Mesenchymal stem cell (in vitro differentiated cells and primary cell): ENCODE measurements around the gene ARID5B.

ENCODE experiments used
- DNase-seq: peaks from one replicate; pipeline ENCODE4 v3.0.0-alpha.2; 2013
- H2AFZ ChIP-seq: one replicate; pipeline ENCODE4 v1.6.1; 2013; ENCODE audit warnings: low read depth, mild to moderate bottlenecking, control low read depth, inconsistent platforms, low read length, moderate library complexity
- H2AK5ac ChIP-seq: 2 replicates; pipeline ENCODE4 v1.6.1; 2013; ENCODE audit warnings: low read length, moderate library complexity, mild to moderate bottlenecking, inconsistent platforms; ENCODE audit not compliant: severe bottlenecking
- H2BK120ac ChIP-seq: one replicate; pipeline ENCODE4 v1.6.1; 2013; ENCODE audit warnings: low read depth, mild to moderate bottlenecking, inconsistent platforms, low read length, moderate library complexity
- H2BK12ac ChIP-seq, 2 experiments: one replicate each; pipeline ENCODE4 v1.6.1; 2013; ENCODE audit warnings: inconsistent platforms in 2 of 2, low read length in 2 of 2, mild to moderate bottlenecking in 2 of 2, moderate library complexity in 2 of 2, control low read depth in 1 of 2
- H2BK15ac ChIP-seq: one replicate; pipeline ENCODE4 v1.6.1; 2013; ENCODE audit warnings: mild to moderate bottlenecking, low read depth, inconsistent platforms; ENCODE audit not compliant: poor library complexity, severe bottlenecking
- H2BK5ac ChIP-seq: 2 replicates; pipeline ENCODE4 v1.6.1; 2013; ENCODE audit warnings: low read depth, mild to moderate bottlenecking, low read length, control low read depth, inconsistent platforms; ENCODE audit not compliant: poor library complexity, severe bottlenecking
- H3K14ac ChIP-seq, 2 experiments: one replicate each; pipeline ENCODE4 v1.6.1; 2013; ENCODE audit warnings: inconsistent platforms in 2 of 2, low read length in 2 of 2, control low read depth in 1 of 2, mild to moderate bottlenecking in 1 of 2, moderate library complexity in 1 of 2
- H3K18ac ChIP-seq, 2 experiments: one replicate each; pipeline ENCODE4 v1.6.1; 2013; ENCODE audit warnings: inconsistent platforms in 2 of 2, low read length in 2 of 2, control low read depth in 1 of 2, low read depth in 1 of 2, mild to moderate bottlenecking in 1 of 2
- H3K23ac ChIP-seq, 2 experiments: one replicate each; pipeline ENCODE4 v1.6.1; 2013; ENCODE audit warnings: inconsistent platforms in 2 of 2, low read length in 2 of 2, mild to moderate bottlenecking in 2 of 2, moderate library complexity in 2 of 2, control low read depth in 1 of 2
- H3K27ac ChIP-seq: 2 replicates; pipeline ENCODE4 v1.5.1; 2013; ENCODE audit warnings: mild to moderate bottlenecking, moderate library complexity, low read length, control low read depth, inconsistent platforms; ENCODE audit not compliant: poor library complexity, severe bottlenecking
- H3K27me3 ChIP-seq, 2 experiments: 2 replicates each; pipeline versions ENCODE4 v1.6.1 to v1.7.0; 2013; ENCODE audit warnings: low read length in 2 of 2, mild to moderate bottlenecking in 2 of 2, moderate library complexity in 2 of 2, control low read depth in 1 of 2, inconsistent platforms in 1 of 2; ENCODE audit not compliant: control insufficient read depth in 1 of 2, insufficient read depth in 1 of 2
- H3K36me3 ChIP-seq, 2 experiments: 2 replicates each; pipeline versions ENCODE4 v1.6.1 to v1.7.0; 2013; ENCODE audit warnings: low read length in 2 of 2, control low read depth in 1 of 2, inconsistent platforms in 1 of 2, low read depth in 1 of 2, mild to moderate bottlenecking in 1 of 2; ENCODE audit not compliant: insufficient read depth in 2 of 2, control insufficient read depth in 1 of 2
- H3K4ac ChIP-seq, 2 experiments: one replicate each; pipeline ENCODE4 v1.6.1; 2013; ENCODE audit warnings: inconsistent platforms in 2 of 2, low read length in 2 of 2, mild to moderate bottlenecking in 2 of 2, moderate library complexity in 2 of 2, control low read depth in 1 of 2, low read depth in 1 of 2
- H3K4me1 ChIP-seq: 2 replicates; pipeline ENCODE4 v1.6.1; 2013; ENCODE audit warnings: low read depth, low read length, control low read depth; ENCODE audit not compliant: control insufficient read depth, insufficient read depth
- H3K4me2 ChIP-seq: 2 replicates; pipeline ENCODE4 v1.6.1; 2013; ENCODE audit warnings: low read length, mild to moderate bottlenecking, inconsistent platforms; ENCODE audit not compliant: poor library complexity, severe bottlenecking
- H3K4me3 ChIP-seq, 2 experiments: 2 replicates each; pipeline versions ENCODE4 v1.5.1 to v1.7.0; 2013; ENCODE audit warnings: low read length in 2 of 2, mild to moderate bottlenecking in 2 of 2, control low read depth in 1 of 2, low read depth in 1 of 2; ENCODE audit not compliant: insufficient read depth in 1 of 2
- H3K79me1 ChIP-seq: replicated peaks from 2 replicates; pipeline ENCODE4 v1.6.1; 2013; ENCODE audit warnings: mild to moderate bottlenecking, control low read depth, low read length, inconsistent platforms; ENCODE audit not compliant: poor library complexity, severe bottlenecking
- H3K9ac ChIP-seq: 2 replicates; pipeline ENCODE4 v1.7.0; 2013; ENCODE audit warnings: mild to moderate bottlenecking, low read length, moderate library complexity
- H3K9me3 ChIP-seq: 2 replicates; pipeline ENCODE4 v1.7.0; 2013; ENCODE audit warnings: mild to moderate bottlenecking, low read length; ENCODE audit not compliant: control insufficient read depth
- H4K8ac ChIP-seq: one replicate; pipeline ENCODE4 v1.6.1; 2013; ENCODE audit warnings: inconsistent platforms, mild to moderate bottlenecking, low read length, moderate library complexity
- H4K91ac ChIP-seq: one replicate; pipeline ENCODE4 v1.6.1; 2013; ENCODE audit warnings: mild to moderate bottlenecking, low read length, inconsistent platforms
- WGBS: methylation state at CpG from one replicate; pipeline ENCODE4 v1.1.7; 2013; ENCODE audit warnings: mixed read lengths; 5-methylcytosine and 5-hydroxymethylcytosine counted together

ARID5B gene

DNA sequence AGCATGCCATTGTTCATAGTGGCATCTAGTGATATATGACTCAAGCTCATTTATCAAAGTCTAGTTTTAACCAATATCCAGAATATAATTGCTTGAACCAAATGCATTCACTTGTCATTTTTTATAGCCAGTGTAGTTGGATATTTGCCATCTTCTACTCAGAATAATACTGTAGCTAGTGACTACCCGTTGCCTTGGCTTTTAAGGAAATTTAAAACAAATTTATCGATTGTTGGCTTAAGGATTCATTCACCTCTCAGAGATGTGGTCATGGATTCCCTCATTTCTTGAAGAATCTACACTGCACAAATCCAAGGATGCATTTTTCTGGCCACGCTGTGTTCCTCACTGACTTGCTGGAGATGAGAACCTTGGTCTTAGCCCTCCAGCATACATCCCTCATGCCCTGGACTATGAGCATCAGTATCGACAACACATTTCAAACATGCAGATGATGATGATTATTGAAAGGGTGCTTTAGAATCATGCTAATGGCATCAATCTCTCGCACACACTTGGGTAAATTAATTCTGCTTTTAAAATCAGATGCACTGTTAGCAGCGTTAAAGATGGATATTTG lies 8.8 kb downstream of the ARID5B start:
- Histone ChIP-seq H4K91ac (no peak overlapping the region), H3K23ac (no peak overlapping the region), H3K9ac (no peak overlapping the region), H2AFZ (no peak overlapping the region), H2AK5ac (no peak overlapping the region), H3K36me3 (peaks cover 5 to 44% of the 10 kb centered on the region in 2 experiments), H2BK12ac (no peak overlapping the region), H2BK15ac (no peak overlapping the region), H3K4ac (no peak overlapping the region), H4K8ac (no peak overlapping the region), H3K27me3 (no peaks in the 10 kb centered on the region), H3K27ac (no peak overlapping the region), H2BK5ac (no peak overlapping the region), H3K18ac (no peak overlapping the region), H3K4me1 (peaks cover 2% of the 10 kb centered on the region), H3K4me2 (no peak overlapping the region), H3K79me1 (peaks cover 12% of the 10 kb centered on the region), H3K14ac (no peak overlapping the region), H3K4me3 (no peak overlapping the region), H3K9me3 (no peaks in the 10 kb centered on the region), H2BK120ac (no peak overlapping the region)
- DNase-seq, result no peak
- WGBS, result 98% methylated on average over 6 of the region's 6 CpGs

DNA sequence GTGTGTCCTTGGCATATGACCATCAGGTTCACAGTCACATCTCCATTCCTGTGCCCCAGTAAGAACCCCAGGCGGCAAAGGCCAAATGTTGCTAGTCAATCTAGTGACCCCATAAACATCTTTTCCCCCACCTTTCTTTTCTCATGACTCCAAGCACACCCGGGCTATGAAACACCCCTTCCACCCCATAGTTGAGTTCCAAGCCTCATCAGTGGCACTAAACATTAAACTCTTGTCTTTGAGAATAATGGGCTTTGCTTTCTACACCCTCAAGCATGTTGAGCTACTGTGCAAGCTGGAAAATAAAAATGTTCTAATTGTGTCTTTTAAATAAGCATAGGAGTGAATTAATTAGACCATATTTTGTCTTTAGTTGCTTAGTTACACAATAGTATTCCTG lies 9.4 kb downstream of the ARID5B start:
- Histone ChIP-seq H3K14ac (no peak overlapping the region), H4K8ac (no peak overlapping the region), H3K4me2 (no peak overlapping the region), H2AFZ (no peak overlapping the region), H4K91ac (no peak overlapping the region), H3K79me1 (peaks cover 15% of the 10 kb centered on the region), H3K9ac (no peak overlapping the region), H3K4me1 (peaks cover 2% of the 10 kb centered on the region), H3K27me3 (no peaks in the 10 kb centered on the region), H3K36me3 (peaks cover 7 to 47% of the 10 kb centered on the region in 2 experiments), H2BK120ac (no peak overlapping the region), H2BK5ac (no peak overlapping the region), H2BK12ac (no peak overlapping the region), H3K9me3 (no peaks in the 10 kb centered on the region), H3K27ac (no peak overlapping the region), H3K18ac (no peak overlapping the region), H3K4ac (no peak overlapping the region), H3K4me3 (no peak overlapping the region), H2AK5ac (no peak overlapping the region), H2BK15ac (no peak overlapping the region), H3K23ac (no peak overlapping the region)
- 98% methylated on average over 2 of the region's 2 CpGs for WGBS
- DNase-seq, result no peak

DNA sequence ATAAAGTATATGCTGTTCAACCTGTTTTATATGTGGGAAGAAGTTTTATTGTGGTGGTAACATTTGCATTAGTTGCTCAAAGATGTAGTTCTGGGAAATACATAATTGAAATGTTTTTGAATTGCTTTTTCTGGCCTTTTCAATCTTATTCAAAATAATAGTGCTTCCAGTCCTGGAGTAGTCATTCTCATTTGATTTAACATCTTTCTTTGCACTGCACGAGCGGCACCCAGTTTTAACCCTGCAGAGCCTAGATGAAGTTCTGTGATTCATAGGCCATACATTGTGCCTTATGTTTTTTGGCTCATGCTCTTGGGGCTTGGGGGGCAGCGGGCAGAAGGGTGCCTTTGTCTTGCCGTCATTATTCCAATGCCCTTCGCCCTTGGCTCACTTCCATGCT lies 9.9 kb downstream of the ARID5B start:
- no peak overlapping the region for H3K14ac ChIP-seq
- H3K9me3 ChIP-seq, result no peaks in the 10 kb centered on the region
- H3K4me2 ChIP-seq, result no peak overlapping the region
- H2AK5ac ChIP-seq, result peak overlapping the region; percentile 63
- no peak overlapping the region for H3K4me3 ChIP-seq
- H2AFZ ChIP-seq, result no peak overlapping the region
- H3K18ac ChIP-seq, result no peak overlapping the region
- H2BK120ac ChIP-seq, result no peak overlapping the region
- H2BK12ac ChIP-seq, result no peak overlapping the region
- peaks cover 9 to 47% of the 10 kb centered on the region in 2 experiments for H3K36me3 ChIP-seq
- H2BK15ac ChIP-seq, result no peak overlapping the region
- H2BK5ac ChIP-seq, result no peak overlapping the region
- peaks cover 2% of the 10 kb centered on the region for H3K4me1 ChIP-seq
- no peak for DNase-seq
- H4K8ac ChIP-seq, result no peak overlapping the region
- peaks cover 18% of the 10 kb centered on the region for H3K79me1 ChIP-seq
- H3K4ac ChIP-seq, result no peak overlapping the region
- H4K91ac ChIP-seq, result no peak overlapping the region
- no peaks in the 10 kb centered on the region for H3K27me3 ChIP-seq
- H3K23ac ChIP-seq, result peak overlapping the region in 1 of 2 experiments; percentile 15
- 93% methylated on average over 5 of the region's 5 CpGs for WGBS
- no peak overlapping the region for H3K9ac ChIP-seq
- H3K27ac ChIP-seq, result no peak overlapping the region

DNA sequence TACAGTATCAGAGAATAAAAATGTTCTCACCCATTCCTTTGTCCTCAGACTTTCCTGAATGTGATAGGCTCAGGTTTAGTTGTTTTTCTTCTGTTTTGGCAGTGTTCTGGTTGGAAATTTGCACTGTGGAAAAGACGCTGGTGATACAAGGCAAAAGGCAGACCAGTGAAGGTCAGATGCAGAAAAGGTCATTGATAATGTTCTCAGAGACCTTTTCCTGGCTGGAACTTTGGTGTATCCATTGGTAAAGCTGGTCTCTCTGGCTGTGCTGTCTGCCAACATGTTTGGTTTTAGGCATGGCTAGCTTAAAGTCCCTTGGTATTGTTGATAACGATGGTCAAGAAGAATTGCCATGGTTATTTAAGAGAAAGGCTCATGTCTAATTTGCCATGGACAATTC lies 11.5 kb downstream of the ARID5B start:
- Histone ChIP-seq H3K4me1 (peaks cover 10% of the 10 kb centered on the region), H2AFZ (no peak overlapping the region), H3K9ac (no peak overlapping the region), H3K79me1 (peaks cover 23% of the 10 kb centered on the region), H3K23ac (no peak overlapping the region), H3K4me3 (no peak overlapping the region), H3K18ac (no peak overlapping the region), H3K36me3 (peaks cover 9 to 52% of the 10 kb centered on the region in 2 experiments), H2AK5ac (no peak overlapping the region), H3K27ac (no peak overlapping the region), H2BK12ac (no peak overlapping the region), H3K27me3 (no peaks in the 10 kb centered on the region), H4K91ac (no peak overlapping the region), H2BK5ac (no peak overlapping the region), H2BK15ac (no peak overlapping the region), H3K14ac (no peak overlapping the region), H3K4ac (no peak overlapping the region), H3K4me2 (no peak overlapping the region), H3K9me3 (no peaks in the 10 kb centered on the region), H4K8ac (no peak overlapping the region), H2BK120ac (no peak overlapping the region)
- no peak for DNase-seq
- WGBS, result 95% methylated on average over 1 of the region's 2 CpGs
